Neural progenitor cell (in vitro differentiated cells): ENCODE results near the gene UNC5B. TPM values are rescaled to one million over a fixed set of nuclear protein-coding genes. Genes with fewer than 3 reads are reported as not detected.
A peak's percentile ranks its signal among the peaks of the same experiment; 100 is the strongest.

Experiments used
- DNase-seq: peaks from one replicate; pipeline ENCODE4 v3.0.0-alpha.2; 2016; ENCODE audit warnings: low spot score
- H2AFZ ChIP-seq: fragments of 200-600 bp; sonication (generic); replicated peaks from 2 replicates; pipeline ENCODE4 v1.6.1; 2016; ENCODE audit warnings: antibody characterized with exemption
- H3F3A ChIP-seq: fragments of 200-600 bp; sonication (generic); 2 replicates; pipeline ENCODE4 v1.6.1; 2016; ENCODE audit warnings: antibody characterized with exemption, low read depth
- H3K27ac ChIP-seq: fragments of 200-600 bp; sonication (generic); 2 replicates; pipeline ENCODE4 v1.5.1; 2016; ENCODE audit warnings: mild to moderate bottlenecking
- H3K27me3 ChIP-seq: fragments of 200-600 bp; sonication (generic); 2 replicates; pipeline ENCODE4 v1.6.1; 2016; ENCODE audit warnings: mild to moderate bottlenecking, moderate library complexity
- H3K36me3 ChIP-seq: fragments of 200-600 bp; sonication (generic); 2 replicates; pipeline ENCODE4 v1.5.1; 2016
- H3K4me1 ChIP-seq: fragments of 200-600 bp; sonication (generic); 2 replicates; pipeline ENCODE4 v1.6.1; 2016; ENCODE audit warnings: mixed run types
- H3K4me2 ChIP-seq: fragments of 200-600 bp; sonication (generic); 2 replicates; pipeline ENCODE4 v1.6.1; 2016
- H3K4me3 ChIP-seq: fragments of 200-600 bp; sonication (generic); 2 replicates; pipeline ENCODE4 v1.5.1; 2016
- H3K79me2 ChIP-seq: fragments of 200-600 bp; sonication (generic); 2 replicates; pipeline ENCODE4 v1.6.1; 2016; ENCODE audit warnings: low read depth
- H3K9ac ChIP-seq: fragments of 200-600 bp; sonication (generic); 2 replicates; pipeline ENCODE4 v1.6.1; 2016
- H3K9me3 ChIP-seq: fragments of 200-600 bp; sonication (generic); 2 replicates; pipeline ENCODE4 v1.5.1; 2016; ENCODE audit warnings: low read depth
- H4K20me1 ChIP-seq: fragments of 200-600 bp; sonication (generic); 2 replicates; pipeline ENCODE4 v1.6.1; 2016; ENCODE audit warnings: low read depth
- H3K27ac Mint-ChIP-seq: 3 replicates; pipeline ENCODE4 v1.8.0; 2021; ENCODE audit warnings: mixed read lengths
- H3K27me3 Mint-ChIP-seq: 2 replicates; pipeline ENCODE4 v1.8.0; 2022; ENCODE audit warnings: low read depth, mild to moderate bottlenecking, inconsistent platforms, moderate library complexity, mixed read lengths; ENCODE audit not compliant: insufficient read depth
- H3K36me3 Mint-ChIP-seq: 3 replicates; pipeline ENCODE4 v1.8.0; 2021; ENCODE audit warnings: mixed read lengths
- H3K4me1 Mint-ChIP-seq: 3 replicates; pipeline ENCODE4 v1.8.0; 2021; ENCODE audit warnings: mixed read lengths
- H3K4me3 Mint-ChIP-seq: 3 replicates; pipeline ENCODE4 v1.8.0; 2021; ENCODE audit warnings: mild to moderate bottlenecking, moderate library complexity, mixed read lengths
- H3K9me3 Mint-ChIP-seq: 3 replicates; pipeline ENCODE4 v1.8.0; 2020; ENCODE audit warnings: mixed read lengths
- EZH2 ChIP-seq: fragments of 200-600 bp; sonication (generic); IDR thresholded peaks from 2 replicates; pipeline ENCODE4 v1.6.1; 2017; ENCODE audit warnings: antibody characterized with exemption, mild to moderate bottlenecking, moderate library complexity
- EZH2phosphoT487 ChIP-seq: fragments of 200-600 bp; sonication (generic); IDR thresholded peaks from 2 replicates; pipeline ENCODE4 v1.6.1; 2017; ENCODE audit warnings: antibody characterized with exemption
- total RNA-seq: library from RNA; depleted of rRNA; stranded (reverse); fragments of >200 nt; gene quantifications from 2 replicates; pipeline ENCODE4 v1.2.3, GENCODE V29; 2015; ENCODE audit warnings: low replicate concordance
- TF ChIP-seq, protein P1 (sequence below): fragments of 200-600 bp; sonication (generic); IDR thresholded peaks from 2 replicates; pipeline ENCODE4 v1.5.1; 2017; ENCODE audit warnings: antibody characterized with exemption, mild to moderate bottlenecking

The UNC5B gene
- total RNA-seq, 1 donor from 2014 or later, result 3.3 TPM

DNA sequence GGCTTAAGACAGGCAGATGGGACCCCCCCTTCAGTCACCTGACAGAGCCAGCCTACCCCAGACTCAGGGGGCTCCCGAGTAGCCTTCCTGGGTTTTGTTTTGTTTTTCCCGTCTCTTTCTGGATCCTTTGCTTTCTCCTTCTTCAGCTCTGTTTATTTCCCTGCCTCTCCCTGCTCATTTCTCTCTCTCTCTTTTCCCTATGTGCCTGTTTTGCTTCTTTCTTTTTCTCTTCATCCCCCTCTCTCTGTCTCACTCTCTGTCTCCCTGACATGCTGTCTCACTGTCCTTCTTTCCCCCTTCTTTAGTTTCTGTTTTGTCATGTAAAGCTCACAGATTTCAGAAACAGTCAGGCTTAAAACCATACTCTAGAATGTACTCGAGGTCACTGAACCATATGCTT lies 68.5 kb downstream of the UNC5B start:
- Histone ChIP-seq H3K4me3 (no peak overlapping the region), H3K36me3 (no peaks in the 10 kb centered on the region), H3K4me2 (no peak overlapping the region), H3K27ac (no peak overlapping the region), H3F3A (no peaks in the 10 kb centered on the region), H3K79me2 (no peaks in the 10 kb centered on the region), H3K4me1 (peaks cover 17% of the 10 kb centered on the region), H3K9me3 (no peaks in the 10 kb centered on the region), H3K9ac (no peak overlapping the region), H3K27me3 (no peaks in the 10 kb centered on the region), H2AFZ (no peak overlapping the region), H4K20me1 (no peaks in the 10 kb centered on the region)
- DNase-seq, result no peak
- no peak overlapping the region for H3K4me3 Mint-ChIP-seq
- TF ChIP-seq EZH2phosphoT487, result no peak
- TF ChIP-seq, protein P1, sequence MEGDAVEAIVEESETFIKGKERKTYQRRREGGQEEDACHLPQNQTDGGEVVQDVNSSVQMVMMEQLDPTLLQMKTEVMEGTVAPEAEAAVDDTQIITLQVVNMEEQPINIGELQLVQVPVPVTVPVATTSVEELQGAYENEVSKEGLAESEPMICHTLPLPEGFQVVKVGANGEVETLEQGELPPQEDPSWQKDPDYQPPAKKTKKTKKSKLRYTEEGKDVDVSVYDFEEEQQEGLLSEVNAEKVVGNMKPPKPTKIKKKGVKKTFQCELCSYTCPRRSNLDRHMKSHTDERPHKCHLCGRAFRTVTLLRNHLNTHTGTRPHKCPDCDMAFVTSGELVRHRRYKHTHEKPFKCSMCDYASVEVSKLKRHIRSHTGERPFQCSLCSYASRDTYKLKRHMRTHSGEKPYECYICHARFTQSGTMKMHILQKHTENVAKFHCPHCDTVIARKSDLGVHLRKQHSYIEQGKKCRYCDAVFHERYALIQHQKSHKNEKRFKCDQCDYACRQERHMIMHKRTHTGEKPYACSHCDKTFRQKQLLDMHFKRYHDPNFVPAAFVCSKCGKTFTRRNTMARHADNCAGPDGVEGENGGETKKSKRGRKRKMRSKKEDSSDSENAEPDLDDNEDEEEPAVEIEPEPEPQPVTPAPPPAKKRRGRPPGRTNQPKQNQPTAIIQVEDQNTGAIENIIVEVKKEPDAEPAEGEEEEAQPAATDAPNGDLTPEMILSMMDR, result no peak
- no peak for TF ChIP-seq EZH2
- H3K36me3 Mint-ChIP-seq, result no peaks in the 10 kb centered on the region
- H3K9me3 Mint-ChIP-seq, result no peaks in the 10 kb centered on the region
- peaks cover 22% of the 10 kb centered on the region for H3K4me1 Mint-ChIP-seq
- H3K27ac Mint-ChIP-seq, result no peak overlapping the region
- H3K27me3 Mint-ChIP-seq, result peaks cover 4% of the 10 kb centered on the region

DNA sequence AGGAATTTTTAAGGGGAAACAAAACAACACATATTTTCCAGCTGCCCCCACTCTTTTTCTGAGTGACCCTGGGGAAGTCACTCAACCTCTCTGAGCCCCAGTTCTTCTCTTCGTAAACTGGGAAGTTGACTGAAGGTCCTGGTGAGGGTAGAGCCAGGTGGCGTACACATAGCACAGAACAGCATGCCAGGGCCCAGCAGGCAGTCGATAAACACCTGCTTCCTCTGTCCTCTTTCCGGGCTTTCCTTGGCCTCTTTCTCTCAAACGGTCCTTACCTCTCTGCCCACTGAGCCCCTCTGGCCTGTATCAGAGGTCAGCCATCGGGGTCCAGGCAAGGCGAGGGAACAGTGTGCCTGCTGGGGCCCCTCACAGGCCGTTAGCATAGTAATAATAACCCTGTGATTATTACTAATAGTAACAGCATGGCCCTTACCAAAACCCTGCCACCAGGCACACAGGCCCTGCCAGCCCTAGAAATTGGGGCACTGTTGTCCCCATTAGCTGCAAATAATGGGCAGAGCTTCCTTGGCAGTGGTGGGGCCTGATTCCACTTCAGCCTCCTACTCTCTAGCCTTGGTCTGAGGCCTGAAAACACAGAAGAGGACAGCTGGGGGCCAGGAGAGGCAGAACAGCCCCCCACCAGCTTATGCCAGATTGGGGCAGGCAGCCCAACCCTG lies 69.4 kb downstream of the UNC5B start:
- Mint-ChIP-seq H3K4me3 (no peak overlapping the region), H3K27ac (no peak overlapping the region), H3K9me3 (no peaks in the 10 kb centered on the region), H3K4me1 (peaks cover 22% of the 10 kb centered on the region), H3K36me3 (no peaks in the 10 kb centered on the region), H3K27me3 (peaks cover 4% of the 10 kb centered on the region)
- DNase-seq, result no peak
- Histone ChIP-seq H3K4me1 (peaks cover 17% of the 10 kb centered on the region), H2AFZ (no peak overlapping the region), H3F3A (no peaks in the 10 kb centered on the region), H3K27me3 (no peaks in the 10 kb centered on the region), H3K27ac (no peak overlapping the region), H3K4me3 (no peak overlapping the region), H3K79me2 (no peaks in the 10 kb centered on the region), H3K4me2 (no peak overlapping the region), H3K9ac (no peak overlapping the region), H4K20me1 (no peaks in the 10 kb centered on the region), H3K9me3 (no peaks in the 10 kb centered on the region), H3K36me3 (no peaks in the 10 kb centered on the region)
- TF ChIP-seq, protein P1, result no peak

- no peaks in the 10 kb centered on the region for H3K9me3 Mint-ChIP-seq
- no peaks in the 10 kb centered on the region for H3F3A ChIP-seq
- H3K4me1 ChIP-seq, result peaks cover 17% of the 10 kb centered on the region
- no peak for DNase-seq
- H3K27me3 Mint-ChIP-seq, result peaks cover 4% of the 10 kb centered on the region
- H3K4me2 ChIP-seq, result no peak overlapping the region
- H3K27ac ChIP-seq, result no peak overlapping the region
- H3K36me3 Mint-ChIP-seq, result no peaks in the 10 kb centered on the region
- no peak overlapping the region for H3K27ac Mint-ChIP-seq
- H3K9me3 ChIP-seq, result no peaks in the 10 kb centered on the region
- H3K36me3 ChIP-seq, result no peaks in the 10 kb centered on the region
- no peak overlapping the region for H3K9ac ChIP-seq
- peaks cover 22% of the 10 kb centered on the region for H3K4me1 Mint-ChIP-seq
- no peak overlapping the region for H3K4me3 ChIP-seq
- no peak overlapping the region for H3K4me3 Mint-ChIP-seq
- no peak overlapping the region for H2AFZ ChIP-seq
- H3K79me2 ChIP-seq, result no peaks in the 10 kb centered on the region
- no peak for TF ChIP-seq EZH2phosphoT487
- H4K20me1 ChIP-seq, result no peaks in the 10 kb centered on the region
- H3K27me3 ChIP-seq, result no peaks in the 10 kb centered on the region
These were observed 69.9 kb downstream of the UNC5B start for GRCh38 chr10:71282323-71282680.

DNA sequence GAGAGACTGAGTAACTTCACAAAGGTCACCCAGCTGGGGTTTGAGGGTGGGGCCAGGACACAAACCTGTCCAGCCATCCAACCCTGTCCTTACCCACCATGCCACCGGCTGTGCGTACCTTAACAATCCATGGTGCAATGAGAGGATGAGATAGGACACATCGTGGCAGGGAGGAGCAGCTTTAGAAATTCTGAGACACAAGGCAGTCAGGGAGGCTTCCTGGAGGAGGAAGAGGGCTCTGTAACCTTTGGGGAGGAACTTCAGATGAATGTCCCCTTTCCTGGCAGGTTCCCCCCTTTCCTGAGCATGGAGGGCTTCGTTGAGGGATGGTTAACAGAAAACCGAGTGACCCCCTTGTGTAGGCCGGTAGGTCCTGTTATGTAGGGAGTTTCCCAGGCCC lies 71.0 kb downstream of the UNC5B start:
- no peak overlapping the region for H3K9ac ChIP-seq
- peaks cover 4% of the 10 kb centered on the region for H3K27me3 Mint-ChIP-seq
- no peak overlapping the region for H2AFZ ChIP-seq
- no peak overlapping the region for H3K4me3 Mint-ChIP-seq
- TF ChIP-seq EZH2 (no peak), EZH2phosphoT487 (no peak)
- TF ChIP-seq, protein P1, result no peak
- H3K27ac ChIP-seq, result no peak overlapping the region
- no peaks in the 10 kb centered on the region for H3K79me2 ChIP-seq
- no peaks in the 10 kb centered on the region for H4K20me1 ChIP-seq
- no peaks in the 10 kb centered on the region for H3K36me3 Mint-ChIP-seq
- DNase-seq, result no peak
- H3K4me1 ChIP-seq, result peaks cover 12% of the 10 kb centered on the region
- peak overlapping the region; percentile 69 for H3K27ac Mint-ChIP-seq
- no peaks in the 10 kb centered on the region for H3F3A ChIP-seq
- no peaks in the 10 kb centered on the region for H3K9me3 Mint-ChIP-seq
- no peak overlapping the region for H3K4me2 ChIP-seq
- no peaks in the 10 kb centered on the region for H3K9me3 ChIP-seq
- H3K4me1 Mint-ChIP-seq, result peaks cover 18% of the 10 kb centered on the region
- no peaks in the 10 kb centered on the region for H3K36me3 ChIP-seq
- no peak overlapping the region for H3K4me3 ChIP-seq
- no peaks in the 10 kb centered on the region for H3K27me3 ChIP-seq
